Urinary bladder (tissue), 4 donors: ENCODE data around the gene YARS1. TPM values are rescaled to one million over a fixed set of nuclear protein-coding genes. Genes with fewer than 3 reads are reported as not detected.

ENCODE experiments used
- DNase-seq: peaks from one replicate; pipeline ENCODE4 v3.0.0-alpha.2; 2015; ENCODE audit errors: extremely low spot score
- H3K27ac ChIP-seq: one replicate; pipeline ENCODE4 v1.5.1; 2013; ENCODE audit warnings: low read depth, mild to moderate bottlenecking, moderate library complexity
- H3K36me3 ChIP-seq: one replicate; pipeline ENCODE4 v1.6.1; 2013; ENCODE audit warnings: mild to moderate bottlenecking, moderate library complexity; ENCODE audit not compliant: insufficient read depth
- H3K4me1 ChIP-seq: one replicate; pipeline ENCODE4 v1.6.1; 2013; ENCODE audit warnings: mild to moderate bottlenecking, moderate library complexity; ENCODE audit not compliant: insufficient read depth
- H3K4me3 ChIP-seq: one replicate; pipeline ENCODE4 v1.5.1; 2013; ENCODE audit warnings: low read depth, low read length
- WGBS: extraction: QIAGEN DNeasy Blood & Tissue Kit; methylation state at CpG from one replicate; pipeline ENCODE4 v1.1.7; 2013; 5-methylcytosine and 5-hydroxymethylcytosine counted together
- polyA plus RNA-seq: library from polyadenylated mRNA; stranded (reverse); fragments of 200-250 nt; gene quantifications from one replicate; pipeline ENCODE4 v1.2.3, GENCODE V29; 2013
- total RNA-seq: library from RNA; depleted of rRNA; stranded (reverse); fragments of >200 nt; gene quantifications from one replicate; pipeline ENCODE4 v1.2.3, GENCODE V29; 2014
- donor health status: healthy with polysubstance abuse.
- donor health status: healthy.

Gene YARS1
- total and polyA plus RNA-seq, 2 donors = 33.4 to 39.8 TPM

DNA sequence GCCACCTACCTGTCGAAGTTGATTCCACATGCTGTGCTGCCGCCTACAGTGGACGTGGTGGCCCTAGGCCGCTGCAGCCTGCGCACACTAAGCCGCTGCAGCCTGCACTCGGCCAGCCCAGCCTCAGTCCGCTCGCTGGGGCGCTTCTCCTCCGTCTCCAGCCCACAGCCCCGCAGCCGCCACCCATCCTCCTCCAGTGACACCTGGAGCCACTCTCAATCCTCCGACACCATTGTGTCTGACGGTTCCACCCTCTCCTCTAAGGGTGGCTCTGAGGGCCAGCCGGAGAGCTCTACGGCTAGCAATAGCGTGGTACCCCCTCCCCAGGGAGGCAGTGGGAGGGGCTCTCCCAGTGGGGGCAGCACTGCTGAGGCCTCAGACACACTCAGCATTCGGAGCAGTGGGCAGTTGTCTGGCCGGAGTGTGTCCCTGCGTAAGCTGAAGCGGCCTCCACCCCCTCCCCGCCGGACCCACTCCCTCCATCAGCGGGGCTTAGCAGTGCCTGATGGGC, 46.9 kb downstream of the YARS1 start:
- WGBS = 91% methylated on average over 25 of the region's 25 CpGs
- no peak overlapping the region for H3K4me3 ChIP-seq
- H3K4me1 ChIP-seq = no peaks in the 10 kb centered on the region
- peaks cover 6% of the 10 kb centered on the region for H3K36me3 ChIP-seq
- no peak overlapping the region for H3K27ac ChIP-seq
- no peak for DNase-seq

DNA sequence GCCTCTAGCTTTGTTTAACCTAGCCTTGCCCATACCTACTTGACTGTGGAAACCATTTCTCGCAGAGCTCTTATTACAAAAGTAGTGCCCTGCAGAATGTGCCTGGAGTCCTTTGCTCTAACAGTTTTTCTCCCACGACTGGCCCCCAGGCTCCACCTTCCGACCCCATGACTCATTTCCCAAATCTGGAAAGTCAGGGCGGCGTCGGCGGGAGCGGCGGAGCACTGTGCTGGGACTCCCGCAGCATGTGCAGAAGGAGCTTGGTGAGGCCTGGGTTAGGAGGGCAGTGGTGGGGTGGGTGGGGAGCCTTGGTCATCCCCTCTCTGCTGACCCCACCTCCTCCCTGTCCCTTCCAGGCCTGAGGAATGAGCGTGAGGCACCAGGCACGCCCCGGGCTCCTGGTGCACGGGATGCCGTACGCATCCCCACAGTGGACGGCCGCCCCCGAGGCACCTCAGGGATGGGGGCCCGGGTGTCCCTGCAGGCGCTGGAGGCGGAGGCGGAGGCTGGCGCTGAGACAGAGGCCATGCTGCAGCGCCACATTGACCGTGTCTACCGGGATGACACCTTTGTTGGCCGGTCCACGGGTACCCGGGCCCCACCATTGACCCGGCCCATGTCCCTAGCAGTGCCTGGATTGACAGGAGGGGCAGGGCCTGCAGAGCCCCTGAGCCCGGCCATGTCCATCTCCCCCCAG, 47.5 kb downstream of the YARS1 start:
- DNase-seq = no peak
- Histone ChIP-seq H3K36me3 (peaks cover 6% of the 10 kb centered on the region), H3K4me3 (no peak overlapping the region), H3K4me1 (no peaks in the 10 kb centered on the region), H3K27ac (no peak overlapping the region)
- WGBS = 85% methylated on average over 32 of the region's 32 CpGs

DNA sequence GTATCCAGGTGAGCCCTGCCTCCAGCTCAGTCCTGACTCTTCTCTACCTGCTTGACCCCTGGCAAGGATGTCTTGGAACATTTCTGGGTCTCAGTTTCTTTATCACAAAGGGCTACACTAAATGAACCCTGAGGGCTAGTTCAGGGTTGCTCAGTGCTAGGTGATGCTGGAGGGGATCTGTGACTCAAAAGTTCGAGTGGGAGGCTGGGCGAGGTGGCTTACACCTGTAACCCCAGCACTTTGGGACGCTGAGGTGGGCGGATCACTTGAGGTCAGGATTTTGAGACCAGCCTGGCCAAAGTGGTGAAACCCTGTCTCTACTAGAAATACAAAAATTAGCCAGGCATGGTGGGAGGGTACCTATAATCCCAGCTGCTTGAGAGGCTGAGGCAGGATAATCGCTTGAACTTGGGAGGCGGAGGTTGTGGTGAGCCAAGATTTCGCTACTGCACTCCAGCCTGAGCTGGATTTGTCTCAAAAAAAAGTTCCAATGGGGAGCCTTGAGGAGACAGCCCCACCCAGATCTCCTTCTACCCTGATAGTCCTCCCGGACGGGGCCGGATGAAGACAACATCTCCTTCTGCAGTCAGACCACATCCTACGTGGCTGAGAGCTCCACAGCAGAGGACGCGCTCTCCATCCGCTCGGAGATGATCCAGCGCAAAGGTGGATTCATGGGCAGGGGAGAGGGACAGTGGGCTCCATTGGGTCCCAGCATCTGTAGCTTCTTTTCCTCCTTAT, 48.9 kb downstream of the YARS1 start:
- 82% methylated on average over 16 of the region's 16 CpGs for WGBS
- H3K36me3 ChIP-seq = peaks cover 2% of the 10 kb centered on the region
- H3K4me3 ChIP-seq = no peak overlapping the region
- H3K4me1 ChIP-seq = no peaks in the 10 kb centered on the region
- no peak for DNase-seq
- no peak overlapping the region for H3K27ac ChIP-seq

DNA sequence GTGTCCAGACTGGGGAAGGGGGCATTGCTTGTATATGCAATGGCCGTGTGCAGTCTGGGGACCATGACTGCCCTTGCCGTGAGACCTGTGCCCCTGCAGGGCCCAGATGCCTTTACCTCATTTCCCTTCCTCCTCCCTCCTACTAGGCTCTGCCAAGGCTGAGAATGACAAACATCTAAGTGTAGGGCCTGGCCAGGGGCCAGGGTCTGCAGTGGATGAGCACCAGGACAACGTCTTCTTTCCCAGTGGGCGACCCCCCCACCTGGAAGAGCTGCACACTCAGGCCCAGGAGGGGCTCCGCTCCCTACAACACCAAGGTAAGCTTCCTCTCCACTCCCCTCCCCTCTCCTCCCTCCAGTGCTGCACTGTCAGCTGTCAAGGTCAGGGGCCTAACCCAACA, 49.5 kb downstream of the YARS1 start:
- Histone ChIP-seq H3K4me3 (no peak overlapping the region), H3K27ac (no peak overlapping the region), H3K36me3 (peaks cover 2% of the 10 kb centered on the region), H3K4me1 (no peaks in the 10 kb centered on the region)
- 42% methylated on average over 5 of the region's 5 CpGs for whole genome bisulfite sequencing
- no peak for DNase-seq

DNA sequence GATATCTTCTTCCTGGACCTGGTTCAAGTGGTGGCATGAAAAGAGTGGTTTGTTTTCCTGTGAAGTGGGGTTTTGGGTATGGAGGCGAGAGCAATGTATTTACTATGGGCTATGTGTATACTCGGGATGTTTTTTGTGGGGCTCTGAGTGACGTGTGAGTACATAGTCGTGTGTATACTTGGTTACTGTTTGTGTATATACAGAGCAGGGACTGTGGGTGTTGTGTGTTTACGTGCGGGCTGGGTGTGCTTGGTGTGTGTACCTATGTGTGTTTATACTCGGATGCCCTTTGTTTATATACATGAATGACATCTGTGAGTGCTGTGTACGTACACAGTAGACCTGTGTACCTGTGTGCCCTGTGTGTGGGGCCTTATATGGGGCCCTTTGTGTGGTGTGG, 50.0 kb downstream of the YARS1 start:
- H3K4me1 ChIP-seq = no peaks in the 10 kb centered on the region
- DNase-seq = no peak
- 71% methylated on average over 8 of the region's 8 CpGs for WGBS

DNA sequence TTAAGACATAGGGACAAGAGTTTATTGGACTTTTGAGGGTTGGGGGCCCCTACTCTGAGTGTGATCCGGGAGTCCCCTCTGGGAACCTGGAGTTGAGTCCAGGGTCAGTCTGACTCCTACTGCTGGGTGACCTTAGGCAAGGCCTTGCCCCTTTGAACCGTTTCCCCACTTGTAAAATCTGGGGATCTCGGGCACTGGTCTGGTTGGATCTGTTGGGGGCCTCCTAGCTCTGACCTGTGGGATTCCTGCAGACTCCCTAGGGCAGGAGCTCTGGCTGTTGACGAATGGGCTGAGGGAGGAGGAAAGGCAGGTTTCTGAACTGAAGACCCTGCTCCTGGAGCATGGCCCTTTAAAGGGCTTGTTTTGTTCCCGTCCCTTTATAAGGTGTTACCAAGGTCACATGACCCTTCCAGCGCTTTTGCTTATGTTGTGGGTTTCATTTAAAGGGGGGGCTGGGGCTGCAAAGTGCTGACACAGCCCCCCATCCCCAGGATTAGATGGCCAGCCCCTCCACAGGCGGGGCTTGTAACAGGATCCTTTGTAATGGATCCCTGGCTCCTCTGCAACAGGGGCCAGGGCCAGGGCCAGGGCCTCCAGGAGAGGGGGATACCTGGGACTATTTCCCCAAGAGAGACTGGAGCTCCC, 50.7 kb downstream of the YARS1 start:
- no peak overlapping the region for H3K27ac ChIP-seq
- H3K4me3 ChIP-seq = no peak overlapping the region
- 71% methylated on average over 7 of the region's 7 CpGs for WGBS
- DNase-seq = no peak
- no peaks in the 10 kb centered on the region for H3K4me1 ChIP-seq
- H3K36me3 ChIP-seq = peaks cover 2% of the 10 kb centered on the region

More for the DNA sequence above, 50.0 kb downstream of the YARS1 start:
- Histone ChIP-seq H3K36me3 (peaks cover 2% of the 10 kb centered on the region), H3K27ac (no peak overlapping the region), H3K4me3 (no peak overlapping the region)

DNA sequence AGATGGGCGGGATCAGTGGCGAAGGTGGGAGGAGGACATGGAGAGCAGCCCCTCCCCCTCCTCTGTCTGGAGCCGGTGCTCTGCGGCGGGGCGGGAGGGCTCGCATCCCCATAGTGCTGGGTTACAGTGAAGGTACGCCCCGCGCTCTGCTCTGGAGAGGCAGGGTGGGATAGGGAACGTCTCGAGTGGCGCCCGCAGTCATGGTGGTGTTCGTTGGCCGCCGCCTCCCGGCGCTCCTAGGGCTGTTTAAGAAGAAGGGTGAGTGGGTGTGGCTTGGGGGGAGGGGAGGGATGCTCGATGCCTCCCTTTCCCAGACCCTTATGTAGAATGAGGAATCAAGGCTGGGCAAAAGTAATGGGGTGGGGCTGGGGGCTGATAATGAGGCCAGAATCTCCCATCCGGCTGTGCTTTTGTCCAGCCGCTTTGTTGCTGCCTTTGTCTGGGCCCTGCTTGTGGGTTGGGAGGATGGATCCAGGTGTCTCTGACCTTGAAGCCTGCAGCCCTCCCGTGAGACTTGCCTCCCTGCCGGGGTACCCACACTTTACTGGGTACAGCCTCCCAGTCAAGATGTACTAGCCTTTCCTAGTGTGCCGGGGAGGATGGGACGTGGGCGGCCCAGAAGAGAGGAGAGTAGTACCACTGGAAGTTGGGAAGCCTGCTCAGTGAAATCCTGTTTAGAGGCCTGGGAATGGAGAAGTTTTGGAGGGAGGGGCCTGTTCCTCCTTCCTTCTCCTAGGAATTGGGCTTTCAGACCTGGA, 51.4 kb downstream of the YARS1 start:
- H3K4me3 ChIP-seq = no peak overlapping the region
- WGBS = 50% methylated on average over 27 of the region's 27 CpGs
- H3K27ac ChIP-seq = no peak overlapping the region
- H3K36me3 ChIP-seq = peaks cover 2% of the 10 kb centered on the region
- DNase-seq = no peak
- H3K4me1 ChIP-seq = no peaks in the 10 kb centered on the region

DNA sequence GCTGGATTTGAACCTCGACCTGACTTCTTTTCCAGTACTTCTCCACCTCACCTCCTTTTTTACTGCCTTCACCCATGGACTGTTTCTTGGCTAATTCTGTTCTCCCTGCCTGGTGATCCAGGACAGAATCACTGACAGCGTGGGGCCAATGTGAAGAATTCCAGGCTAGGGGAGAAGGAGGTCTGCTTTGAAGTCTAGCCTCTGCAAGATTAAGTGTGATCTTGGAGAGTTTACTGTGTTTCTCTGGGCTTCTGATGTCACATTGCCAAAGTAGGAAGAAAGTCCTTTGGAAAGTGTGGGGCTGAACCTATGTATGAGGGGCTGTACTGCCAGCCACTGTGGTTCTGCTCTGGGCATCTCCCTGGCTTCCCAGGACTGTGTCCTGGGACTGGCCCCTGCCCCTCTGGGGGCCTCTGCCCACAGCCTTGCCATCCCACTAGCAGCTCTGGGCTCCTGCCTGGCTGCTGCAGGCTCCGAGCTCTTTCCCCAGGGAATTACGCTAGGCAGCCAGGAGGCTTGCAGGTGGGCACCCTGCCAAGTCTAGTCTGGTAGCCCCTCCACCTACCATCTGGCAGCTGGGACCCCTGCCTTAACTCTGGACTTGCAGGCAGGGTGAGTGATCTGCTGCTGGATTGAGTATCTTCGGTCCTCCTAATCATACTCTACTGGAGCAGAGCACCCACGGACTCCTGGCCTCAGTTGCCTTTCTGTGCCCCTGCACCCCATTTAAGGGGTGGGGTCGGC, 52.2 kb downstream of the YARS1 start:
- WGBS = 35% methylated on average over 7 of the region's 7 CpGs
- Histone ChIP-seq H3K27ac (no peak overlapping the region), H3K4me3 (no peak overlapping the region), H3K4me1 (no peaks in the 10 kb centered on the region), H3K36me3 (peaks cover 2% of the 10 kb centered on the region)
- DNase-seq = no peak

DNA sequence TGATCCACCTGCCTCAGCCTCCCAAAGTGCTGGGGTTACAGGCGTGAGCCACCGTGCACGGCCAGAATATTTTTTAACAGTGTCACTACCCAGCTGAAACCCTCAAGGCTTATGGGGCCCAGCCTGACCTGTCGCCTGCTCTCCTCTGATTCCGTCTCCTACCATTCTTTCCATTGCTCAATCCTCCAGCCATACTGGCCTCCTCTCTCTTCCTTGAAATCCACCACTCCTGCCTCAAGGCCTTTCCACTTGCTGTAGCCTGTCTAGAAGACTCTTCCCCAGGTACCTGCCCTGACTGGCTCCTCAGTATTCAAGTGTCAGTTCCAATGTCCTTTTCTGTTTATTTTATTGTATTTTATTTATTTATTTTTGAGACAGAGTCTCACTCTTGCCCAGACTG, 53.9 kb downstream of the YARS1 start:
- H3K27ac ChIP-seq = no peak overlapping the region
- WGBS = 91% methylated on average over 5 of the region's 5 CpGs
- no peak overlapping the region for H3K4me3 ChIP-seq
- no peaks in the 10 kb centered on the region for H3K4me1 ChIP-seq
- DNase-seq = no peak
- no peaks in the 10 kb centered on the region for H3K36me3 ChIP-seq

DNA sequence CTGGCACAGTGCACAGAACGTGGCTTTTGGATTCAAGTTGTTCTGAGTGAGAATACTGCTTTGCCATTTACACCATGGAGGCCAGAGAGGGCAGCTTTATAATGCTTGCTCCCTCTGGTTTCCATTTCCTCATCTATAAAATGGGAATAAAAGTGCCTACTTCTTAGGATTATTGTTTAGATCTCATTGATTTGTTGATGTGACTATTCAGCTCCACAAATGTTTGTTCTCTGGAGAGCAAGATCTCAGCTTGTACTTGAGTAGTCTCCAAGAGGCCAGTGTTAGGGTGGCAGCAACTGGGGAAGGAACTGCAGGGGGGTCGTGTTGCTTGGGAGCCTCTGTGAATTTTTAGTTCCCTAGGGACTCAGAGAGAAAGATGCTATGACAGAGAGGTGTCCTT, 55.2 kb downstream of the YARS1 start:
- WGBS = 41% methylated on average over 2 of the region's 2 CpGs
- DNase-seq = no peak
- no peak overlapping the region for H3K27ac ChIP-seq
- no peaks in the 10 kb centered on the region for H3K4me1 ChIP-seq
- H3K36me3 ChIP-seq = no peaks in the 10 kb centered on the region
- no peak overlapping the region for H3K4me3 ChIP-seq

DNA sequence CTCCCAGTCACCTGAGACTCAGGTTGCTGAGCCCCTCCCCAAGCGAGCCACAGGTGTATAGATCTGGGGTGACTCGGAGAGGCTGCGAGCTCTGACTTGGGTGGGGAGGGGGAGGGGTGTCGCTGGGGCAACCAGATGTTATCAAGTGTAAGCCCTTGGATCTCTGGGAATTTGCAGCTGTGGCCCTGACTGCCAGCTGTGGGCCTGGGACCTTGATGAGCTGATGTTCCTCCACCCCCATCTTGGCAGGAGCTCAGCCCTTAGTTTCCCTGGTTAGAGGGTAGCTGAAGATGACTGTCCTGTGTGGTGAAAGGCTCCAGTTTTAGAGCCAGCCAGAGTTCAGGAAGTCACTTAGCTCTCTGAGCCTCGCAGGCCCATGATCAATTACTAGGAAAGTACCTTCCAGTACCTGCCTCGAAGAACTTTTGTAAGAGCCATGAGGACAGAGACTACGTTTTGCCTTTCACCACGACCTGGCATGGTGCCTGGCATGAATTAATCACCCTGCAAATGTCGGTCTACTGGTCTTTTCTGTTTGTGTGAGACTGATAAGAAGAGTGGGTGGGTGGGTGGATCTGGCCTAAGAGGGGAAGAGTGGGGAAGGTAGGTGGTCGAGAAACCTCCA, 55.8 kb downstream of the YARS1 start:
- no peaks in the 10 kb centered on the region for H3K36me3 ChIP-seq
- DNase-seq = no peak
- WGBS = 42% methylated on average over 10 of the region's 10 CpGs
- peak overlapping the region; percentile 82 for H3K27ac ChIP-seq
- H3K4me3 ChIP-seq = no peak overlapping the region
- no peaks in the 10 kb centered on the region for H3K4me1 ChIP-seq

DNA sequence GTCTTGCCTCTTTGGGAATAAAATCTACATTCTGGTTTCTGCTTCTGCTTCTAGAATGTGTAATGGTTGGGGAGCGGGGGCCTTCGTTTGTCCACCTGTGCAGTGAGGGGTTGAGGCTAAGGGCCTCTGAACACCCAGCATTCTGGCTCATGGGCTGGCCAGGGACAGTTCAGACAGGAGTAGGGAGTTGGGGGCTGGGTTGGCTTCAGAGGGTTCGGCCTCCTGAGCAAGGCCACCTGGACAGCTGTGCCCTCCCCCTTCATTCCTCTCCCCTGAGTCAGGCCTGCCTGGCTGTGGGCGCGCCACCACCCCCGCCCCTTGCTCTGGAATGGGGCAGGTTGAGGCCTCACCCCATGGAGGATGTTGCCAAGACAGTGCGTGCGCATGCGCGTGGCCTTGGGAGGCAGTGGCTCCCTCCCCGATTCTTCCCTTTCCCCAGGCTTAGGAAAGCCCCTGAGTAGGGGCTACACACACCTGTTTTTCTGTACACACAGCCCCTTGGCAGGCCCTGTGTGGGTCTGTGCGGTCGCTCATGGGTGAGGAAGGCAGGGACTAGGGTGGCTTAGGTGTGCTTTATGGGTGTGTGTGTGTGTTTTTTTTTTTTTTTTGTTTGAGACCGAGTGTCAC, 57.0 kb downstream of the YARS1 start:
- 74% methylated on average over 14 of the region's 14 CpGs for WGBS
- Histone ChIP-seq H3K36me3 (no peaks in the 10 kb centered on the region), H3K4me3 (no peak overlapping the region), H3K4me1 (no peaks in the 10 kb centered on the region), H3K27ac (peak overlapping the region; percentile 72)
- DNase-seq = no peak
